NCI-H460 (cell line): ENCODE data around the gene HSBP1L1. TPM values are rescaled to one million over a fixed set of nuclear protein-coding genes. Genes with fewer than 3 reads are reported as not detected.
"Not testable (repeated sequence)": the region's sequence is repeated elsewhere in the genome, so short reads cannot be mapped to it uniquely, and the experiment has no call there.

Source experiments
- DNase-seq: peaks from one replicate; pipeline ENCODE4 v3.0.0-alpha.2; 2016; ENCODE audit warnings: low read depth; ENCODE audit errors: extremely low read depth
- total RNA-seq: library from RNA; depleted of rRNA; stranded (reverse); fragments of >200 nt; shearing (Covaris generic); gene quantifications from 2 replicates; pipeline ENCODE4 v1.2.3, GENCODE V29; 2014

HSBP1L1 gene
- total RNA-seq, 1 experiment from 2014 or later = 38.6 TPM

- no peak for DNase-seq
Measured at GRCh38 chr18:79982736-79983135, 18.3 kb downstream of the HSBP1L1 start.

DNA sequence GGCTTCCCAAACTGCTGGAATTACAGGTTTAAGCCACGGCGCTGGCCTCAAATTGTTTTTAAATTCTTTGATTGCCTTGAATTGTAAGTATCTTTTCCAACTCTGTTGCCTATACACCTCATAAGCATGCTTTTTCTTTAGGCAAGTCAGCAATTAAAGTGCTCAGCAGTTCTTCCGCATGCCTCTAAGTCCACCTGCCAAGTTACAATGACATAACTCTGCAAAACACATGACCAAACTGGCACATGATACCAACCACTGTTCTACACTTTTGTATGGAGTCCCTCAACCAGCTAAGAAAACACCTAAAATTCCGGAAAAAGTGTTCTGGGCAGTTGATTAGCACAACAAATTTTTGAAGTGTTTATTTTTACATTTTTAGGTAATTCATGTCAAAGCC lies 18.8 kb downstream of the HSBP1L1 start:
- DNase-seq = no peak

DNA sequence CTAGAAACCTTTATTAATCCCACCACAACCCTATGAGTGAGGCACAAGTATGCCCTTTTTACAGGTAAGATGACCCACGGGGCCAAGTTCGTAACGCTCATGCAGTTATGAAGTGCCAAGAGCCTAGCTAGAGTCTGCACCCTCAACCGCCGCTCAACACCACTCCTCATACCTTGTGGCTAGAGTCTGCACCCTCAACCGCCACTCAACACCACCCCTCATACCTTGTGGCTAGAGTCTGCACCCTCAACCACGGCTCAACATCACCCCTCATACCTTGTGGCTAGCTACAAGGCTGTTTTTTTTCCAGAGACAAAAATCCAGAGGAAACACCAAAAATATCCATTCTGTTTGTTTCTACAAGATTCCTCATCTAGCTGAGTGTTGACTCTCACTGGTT lies 19.4 kb downstream of the HSBP1L1 start:
- DNase-seq = no peak

- DNase-seq = no peak
Measured at GRCh38 chr18:79985172-79985571, 20.7 kb downstream of the HSBP1L1 start.

- DNase-seq = no peak
Measured at GRCh38 chr18:79986726-79987125, 22.3 kb downstream of the HSBP1L1 start.

GRCh38 chr18:79987566-79987965 lies 23.1 kb downstream of the HSBP1L1 start:
- no peak for DNase-seq

GRCh38 chr18:79988071-79988450 lies 23.6 kb downstream of the HSBP1L1 start:
- no peak for DNase-seq

GRCh38 chr18:79988451-79989194 lies 24.2 kb downstream of the HSBP1L1 start, which contains the start of gene TXNL4A:
Gene TXNL4A (minus strand): TSS chr18:79988563. CDS start chr18:79988392, 171 bp downstream.
- peak; percentile 71 for DNase-seq

GRCh38 chr18:79989195-79989497 lies 24.7 kb downstream of the HSBP1L1 start:
- no peak for DNase-seq

DNA sequence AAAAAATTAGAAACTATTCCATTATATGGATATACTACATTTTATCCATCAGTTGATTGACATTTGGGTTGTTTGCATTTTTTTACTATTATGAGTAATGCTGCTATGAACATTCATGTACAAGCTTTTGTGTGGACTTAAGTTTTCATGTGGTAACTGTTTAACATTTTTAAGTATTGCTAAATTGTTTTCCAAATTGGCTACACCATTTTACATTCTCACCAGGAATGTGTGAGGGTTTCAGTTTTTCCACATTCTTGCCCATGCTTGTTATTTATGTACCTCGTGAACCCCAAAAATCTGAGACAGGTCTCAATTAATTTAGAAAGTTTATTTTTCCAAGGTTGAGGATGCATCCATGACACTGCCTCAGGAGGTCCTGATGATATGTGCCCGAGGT lies 27.1 kb downstream of the HSBP1L1 start:
- no peak for DNase-seq

DNA sequence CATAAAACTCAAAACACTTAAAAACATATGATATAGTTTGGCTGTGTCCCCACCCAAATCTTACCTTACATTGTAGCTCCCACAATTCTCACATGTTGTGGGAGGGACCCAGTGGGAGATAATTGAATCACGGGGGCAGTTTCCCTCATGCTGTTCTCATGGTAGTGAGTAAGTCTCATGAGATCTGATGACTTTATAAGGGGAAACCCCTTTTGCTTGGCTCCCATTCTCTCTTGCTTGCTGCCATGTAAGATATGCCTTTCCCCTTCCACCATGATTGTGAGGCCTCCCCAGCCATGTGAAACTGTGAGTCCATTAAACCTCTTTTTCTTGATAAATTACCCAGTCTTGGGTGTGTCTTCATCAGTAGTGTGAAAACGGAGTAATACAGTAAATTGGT lies 35.3 kb downstream of the HSBP1L1 start:
- not testable (repeated sequence) for DNase-seq

DNA sequence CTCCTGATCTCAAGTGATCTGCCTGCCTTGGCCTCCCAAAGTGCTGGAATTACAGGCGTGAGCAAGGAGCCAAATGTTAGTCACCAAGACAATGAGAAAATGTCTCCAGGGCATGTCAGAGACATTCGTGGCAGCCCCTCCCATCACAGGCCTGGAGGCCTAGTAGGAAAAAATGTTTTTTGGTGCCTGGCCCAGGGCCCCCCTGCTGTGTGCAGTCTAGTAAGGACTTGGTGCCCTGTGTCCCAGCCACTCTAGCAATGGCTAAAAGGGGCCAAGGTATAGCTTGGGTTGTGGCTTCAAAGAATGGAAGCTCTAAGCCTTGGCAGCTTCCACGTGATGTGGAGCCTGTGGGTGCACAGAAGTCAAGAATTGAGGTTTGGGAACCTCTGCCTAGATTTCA lies 36.4 kb downstream of the HSBP1L1 start:
- DNase-seq = no peak

DNA sequence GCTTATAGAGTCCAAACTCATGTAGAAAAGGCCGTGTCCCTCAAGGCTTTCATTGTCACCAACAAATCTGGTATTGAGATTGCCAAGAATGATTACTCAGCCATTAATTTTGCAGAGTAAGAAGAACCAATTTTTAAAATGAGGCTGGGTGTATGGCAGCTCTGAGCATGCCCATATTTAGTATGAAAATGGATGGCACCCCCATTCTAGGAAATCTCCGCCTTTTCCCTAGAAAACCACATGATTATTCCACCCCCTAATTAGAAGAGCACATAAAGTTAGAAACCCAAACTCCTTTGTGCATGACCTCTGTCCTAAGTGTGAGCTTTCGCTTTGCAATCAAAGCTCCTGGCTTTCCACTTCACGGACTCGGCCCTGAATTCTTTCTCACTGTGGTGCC lies 38.0 kb downstream of the HSBP1L1 start:
- no peak for DNase-seq

DNA sequence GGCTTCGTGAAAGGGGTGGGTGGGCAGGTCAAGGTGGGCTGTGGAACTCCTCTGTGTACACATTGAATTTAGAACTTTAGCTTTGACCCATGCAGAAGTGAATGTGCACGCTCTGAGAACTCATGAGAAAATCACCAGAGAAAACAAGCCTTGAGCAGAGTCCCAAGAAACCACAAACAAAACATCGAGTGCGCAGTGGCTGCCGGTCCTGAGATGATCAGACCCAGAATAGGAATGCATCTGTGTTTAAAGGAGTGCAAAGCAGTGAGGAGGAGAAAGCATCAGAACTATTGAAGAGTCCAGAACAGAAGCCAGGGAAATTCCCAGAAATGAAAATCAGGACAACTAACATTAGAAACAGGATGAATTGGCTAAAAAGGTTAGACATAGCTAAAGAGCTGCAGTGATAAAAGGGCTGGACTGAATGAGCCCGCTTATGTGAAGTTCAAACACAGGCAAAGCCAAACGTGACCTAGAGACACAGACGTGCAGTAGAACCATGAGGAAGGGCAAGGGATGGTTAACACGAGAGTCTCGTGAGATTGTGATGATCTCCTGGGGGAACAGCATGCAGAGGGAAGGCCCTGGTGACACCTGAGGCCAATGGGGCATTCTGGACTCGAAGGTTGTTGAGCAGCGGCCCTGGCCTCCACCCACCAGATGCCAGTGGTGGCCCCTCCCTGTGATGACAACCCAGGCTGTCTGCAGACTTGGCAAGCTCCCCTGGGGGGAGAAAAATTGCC lies 40.3 kb downstream of the HSBP1L1 start:
- no peak for DNase-seq

DNA sequence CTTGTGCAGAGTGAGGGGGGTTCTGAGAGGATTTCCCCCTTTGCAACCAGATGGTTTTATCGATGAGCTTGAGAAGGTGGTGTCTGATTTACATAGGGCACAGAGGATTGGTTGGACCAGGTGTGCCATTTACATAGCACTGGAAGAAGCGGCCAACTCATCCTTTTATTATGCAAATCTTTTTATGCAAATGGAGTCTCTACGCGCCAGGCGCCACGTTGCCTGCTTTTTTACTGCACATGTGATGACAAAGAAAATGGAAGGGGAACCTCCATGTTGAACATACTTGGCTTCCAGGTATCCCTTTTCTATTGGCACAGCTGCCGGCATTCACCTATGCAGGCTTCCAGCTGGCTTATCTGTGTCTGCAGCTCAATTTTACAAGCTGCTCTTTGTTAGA lies 42.3 kb downstream of the HSBP1L1 start:
- DNase-seq = no peak

DNA sequence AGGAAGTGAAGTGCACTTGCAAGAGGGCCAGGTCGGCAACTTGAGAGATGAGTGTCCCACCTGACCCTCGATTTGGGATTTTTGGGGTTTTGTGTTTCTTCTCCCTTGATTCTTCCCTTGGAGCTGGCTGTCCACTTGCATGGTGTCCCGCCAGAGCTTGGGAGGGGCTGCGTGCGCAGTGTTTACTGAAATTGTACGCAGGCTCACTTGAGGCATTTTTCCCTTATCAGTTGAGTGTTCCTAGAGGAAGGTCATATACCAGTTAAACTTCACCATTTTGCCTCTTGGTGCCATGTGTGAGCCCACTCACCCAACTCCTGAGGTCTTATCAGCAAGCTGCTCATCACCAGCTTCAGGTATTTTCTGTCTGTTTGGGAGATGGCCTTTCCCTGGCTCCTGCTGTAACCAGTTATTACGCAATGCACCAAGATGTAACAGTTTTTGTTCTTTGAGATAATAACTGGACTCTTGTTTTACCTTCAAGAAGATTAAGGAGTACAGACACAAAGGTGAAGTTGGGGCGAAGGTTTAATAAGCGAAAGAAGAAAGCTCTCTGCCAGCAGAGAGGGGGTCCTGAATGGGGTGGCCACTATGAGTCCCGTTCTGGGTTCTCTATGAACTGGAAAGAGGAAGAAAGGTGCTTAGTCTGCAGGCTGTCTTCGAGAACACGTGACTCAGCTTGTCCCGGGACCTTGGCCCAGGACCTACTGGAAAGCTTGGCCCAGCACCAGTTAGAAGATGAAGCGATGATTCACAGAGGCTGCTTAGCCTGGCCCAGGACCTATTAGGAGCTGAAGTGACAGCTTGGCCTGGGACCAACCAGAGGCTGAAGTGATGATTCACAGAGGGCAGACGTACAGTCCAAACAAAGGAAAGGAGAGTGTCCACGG lies 45.5 kb downstream of the HSBP1L1 start:
- peak; percentile 38 for DNase-seq

- no peak for DNase-seq
Measured at GRCh38 chr18:80010551-80010906, 46.1 kb downstream of the HSBP1L1 start.

DNA sequence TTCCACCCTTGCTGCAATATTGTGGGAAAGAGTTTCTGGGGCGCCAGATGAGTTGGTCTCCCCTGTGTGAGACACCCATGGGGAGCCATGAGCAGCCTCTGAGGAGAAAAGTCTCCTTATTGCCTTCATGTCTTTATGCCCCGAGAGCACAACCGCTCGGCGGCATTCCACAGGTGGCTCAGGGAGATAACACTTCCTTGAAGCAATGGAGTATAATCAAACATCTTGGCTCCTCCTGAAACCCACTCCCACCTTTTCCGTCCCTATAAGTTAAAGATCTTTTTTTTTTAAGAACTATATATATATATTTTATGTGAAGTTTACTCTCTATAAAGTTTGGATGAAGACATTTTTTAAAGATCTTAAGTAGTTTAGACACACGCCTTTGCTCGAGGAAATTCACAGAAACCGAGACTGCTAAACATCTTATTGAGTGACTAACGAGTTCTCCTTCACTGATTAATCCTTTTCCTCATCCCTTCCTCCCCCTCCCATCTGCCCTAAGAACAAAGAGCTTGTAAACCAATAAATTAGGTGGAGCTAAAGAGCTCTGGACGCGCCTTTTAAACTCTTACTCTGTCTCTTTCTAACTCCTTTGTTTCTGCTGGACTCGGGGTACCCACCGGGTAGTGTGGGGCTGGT lies 47.2 kb downstream of the HSBP1L1 start:
- not testable (repeated sequence) for DNase-seq

DNA sequence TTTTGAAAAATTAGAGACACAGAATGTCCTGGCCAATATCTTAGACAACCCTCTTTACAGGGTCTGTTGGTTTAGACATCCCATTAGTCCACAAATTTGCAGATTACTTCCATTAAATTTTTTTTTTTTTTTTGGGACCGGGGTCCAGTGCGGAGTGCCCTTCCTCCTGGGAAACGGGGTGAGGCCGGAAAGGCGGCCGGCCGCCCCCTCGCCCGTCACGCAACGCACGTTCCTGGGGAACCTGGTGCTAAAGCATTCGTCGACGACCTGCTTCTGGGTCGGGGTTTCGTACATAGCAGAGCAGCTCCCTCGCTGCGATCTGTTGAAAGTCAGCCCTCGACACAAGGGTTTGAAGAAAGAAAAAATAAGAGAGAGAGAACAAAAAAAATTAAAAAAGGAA lies 48.3 kb downstream of the HSBP1L1 start:
- DNase-seq = no peak
